Measurements from ENCODE around the gene CBY3.
"Not testable (repeated sequence)": the region's sequence is repeated elsewhere in the genome, so short reads cannot be mapped to it uniquely, and the experiment has no call there.

CBY3 gene

GRCh38 chr5:179697108-179697507, 16.3 kb upstream of the CBY3 start:
- Histone ChIP-seq H3K4me2 (ENCODE audit: insufficient read depth, low read length) (peak overlapping the region; percentile 74), H3K79me2 (ENCODE audit: insufficient read depth, low read length) (peaks cover 46% of the 10 kb centered on the region), H3K27ac (ENCODE audit: low read length) (peak overlapping the region; percentile 93), H4K20me1 (ENCODE audit: insufficient read depth, low read length) (peaks cover 17% of the 10 kb centered on the region), H3K4me1 (ENCODE audit: insufficient read depth, low read length) (peaks cover 38% of the 10 kb centered on the region), H3K4me3 (ENCODE audit: low read depth in 1 of 2, low read length in 2 of 2) (peak overlapping the region; percentile 14 to 77; a peak in 2 of 4 replicates), H3K9ac (ENCODE audit: low read depth, low read length) (peak overlapping the region; percentile 86), H3K27me3 (ENCODE audit: insufficient read depth, low read length, poor library complexity) (no peaks in the 10 kb centered on the region), H3K36me3 (ENCODE audit: insufficient read depth, low read length) (peaks cover 12% of the 10 kb centered on the region), H3K9me3 (ENCODE audit: insufficient read depth, low read length, severe bottlenecking) (no peaks in the 10 kb centered on the region), H2AFZ (ENCODE audit: low read depth, low read length) (peak overlapping the region; percentile 62)
- DNase-seq = no peak
- no peak for TF ChIP-seq EZH2 (IDR thresholded peaks at IDR 0.05; ENCODE audit: borderline replicate concordance, low read depth, low read length, severe bottlenecking)
- TF ChIP-seq CTCF (IDR thresholded peaks at IDR 0.05; ENCODE audit: borderline replicate concordance, extremely low read depth, low read length, poor library complexity, severe bottlenecking) = no peak
- ATAC-seq (ENCODE audit: insufficient read depth, low read depth) = no peak

DNA sequence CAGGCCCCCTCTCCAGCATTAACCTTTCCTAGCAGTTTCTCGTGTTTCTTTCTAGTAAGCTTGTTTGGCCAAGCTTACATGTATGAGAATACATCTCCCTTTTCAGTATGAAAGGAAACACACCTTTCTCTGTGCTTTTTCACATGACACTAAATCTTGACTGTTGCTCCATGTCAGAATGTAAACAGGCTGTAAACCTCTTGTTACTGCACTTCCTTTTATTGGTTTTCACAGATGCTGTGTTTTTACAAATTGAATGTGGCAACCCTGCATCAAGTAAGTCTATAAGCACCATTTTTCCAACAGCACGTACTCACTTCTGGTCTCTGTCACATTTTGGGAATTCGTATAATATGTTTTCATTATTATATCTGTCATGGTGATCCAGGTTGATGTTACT, 15.8 kb upstream of the CBY3 start:
- peak overlapping the region; percentile 24; the same call in 1 of the 2 replicates for H3K27ac ChIP-seq (ENCODE audit: low read length)

DNA sequence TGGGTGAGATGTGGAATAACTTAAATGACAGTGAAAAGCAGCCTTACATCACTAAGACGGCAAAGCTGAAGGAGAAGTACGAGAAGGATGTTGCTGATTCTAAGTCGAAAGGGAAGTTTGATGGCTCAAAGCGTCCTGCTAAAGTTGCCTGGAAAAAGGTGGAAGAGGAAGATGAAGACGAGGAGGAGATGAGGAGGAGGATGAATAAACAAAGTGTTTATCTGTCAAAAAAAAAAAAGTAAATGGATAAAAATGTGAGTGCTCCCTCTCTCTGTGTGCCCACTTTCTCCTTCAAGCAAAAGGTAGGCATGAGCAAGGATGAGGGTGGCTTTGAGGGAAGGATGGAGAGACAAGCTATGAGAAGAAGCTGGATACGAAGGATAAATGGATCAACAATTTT, 13.7 kb upstream of the CBY3 start:
- no peak overlapping the region for H3K4me3 ChIP-seq (ENCODE audit: low read depth in 1 of 2, low read length in 2 of 2)
- H3K27ac ChIP-seq (ENCODE audit: low read length) = no peak overlapping the region
- H3K9me3 ChIP-seq (ENCODE audit: insufficient read depth, low read length, severe bottlenecking) = no peaks in the 10 kb centered on the region
- no peak for DNase-seq
- H3K9ac ChIP-seq (ENCODE audit: low read depth, low read length) = no peak overlapping the region
- no peaks in the 10 kb centered on the region; the same call in 1 of the 2 replicates for H3K36me3 ChIP-seq (ENCODE audit: insufficient read depth, low read length)
- peaks cover 20% of the 10 kb centered on the region for H3K79me2 ChIP-seq (ENCODE audit: insufficient read depth, low read length)
- peaks cover 4% of the 10 kb centered on the region; the same call in 1 of the 2 replicates for H4K20me1 ChIP-seq (ENCODE audit: insufficient read depth, low read length)
- no peak for ATAC-seq (ENCODE audit: insufficient read depth, low read depth)
- H3K4me2 ChIP-seq (ENCODE audit: insufficient read depth, low read length) = no peak overlapping the region
- peaks cover 17% of the 10 kb centered on the region for H3K4me1 ChIP-seq (ENCODE audit: insufficient read depth, low read length)
- no peak overlapping the region for H2AFZ ChIP-seq (ENCODE audit: low read depth, low read length)
- TF ChIP-seq EZH2 (IDR thresholded peaks at IDR 0.05; ENCODE audit: borderline replicate concordance, low read depth, low read length, severe bottlenecking) (no peak), CTCF (IDR thresholded peaks at IDR 0.05; ENCODE audit: borderline replicate concordance, extremely low read depth, low read length, poor library complexity, severe bottlenecking) (no peak)
- H3K27me3 ChIP-seq (ENCODE audit: insufficient read depth, low read length, poor library complexity) = no peaks in the 10 kb centered on the region

More for the DNA sequence above, 15.8 kb upstream of the CBY3 start:
- Histone ChIP-seq H3K9ac (ENCODE audit: low read depth, low read length) (peak overlapping the region; percentile 86; the same call in 1 of the 2 replicates), H4K20me1 (ENCODE audit: insufficient read depth, low read length) (peaks cover 14% of the 10 kb centered on the region), H3K79me2 (ENCODE audit: insufficient read depth, low read length) (peaks cover 41% of the 10 kb centered on the region), H3K27me3 (ENCODE audit: insufficient read depth, low read length, poor library complexity) (no peaks in the 10 kb centered on the region), H3K4me1 (ENCODE audit: insufficient read depth, low read length) (peaks cover 34% of the 10 kb centered on the region), H3K9me3 (ENCODE audit: insufficient read depth, low read length, severe bottlenecking) (no peaks in the 10 kb centered on the region), H3K4me2 (ENCODE audit: insufficient read depth, low read length) (peak overlapping the region; percentile 74; the same call in 1 of the 2 replicates), H3K4me3 (ENCODE audit: low read depth in 1 of 2, low read length in 2 of 2) (no peak overlapping the region), H3K36me3 (ENCODE audit: insufficient read depth, low read length) (peaks cover 9% of the 10 kb centered on the region), H2AFZ (ENCODE audit: low read depth, low read length) (no peak overlapping the region)
- ATAC-seq (ENCODE audit: insufficient read depth, low read depth) (no peak), DNase-seq (no peak)
- TF ChIP-seq EZH2 (IDR thresholded peaks at IDR 0.05; ENCODE audit: borderline replicate concordance, low read depth, low read length, severe bottlenecking) (no peak), CTCF (IDR thresholded peaks at IDR 0.05; ENCODE audit: borderline replicate concordance, extremely low read depth, low read length, poor library complexity, severe bottlenecking) (no peak)

GRCh38 chr5:179689212-179689611, 8.4 kb upstream of the CBY3 start:
- not testable (repeated sequence) for H3K4me1 ChIP-seq (ENCODE audit: insufficient read depth, low read length); H4K20me1 ChIP-seq (ENCODE audit: insufficient read depth, low read length); H3K4me2 ChIP-seq (ENCODE audit: insufficient read depth, low read length); H3K79me2 ChIP-seq (ENCODE audit: insufficient read depth, low read length); H3K27ac ChIP-seq (ENCODE audit: low read length); DNase-seq; H2AFZ ChIP-seq (ENCODE audit: low read depth, low read length); H3K4me3 ChIP-seq (ENCODE audit: low read depth in 1 of 2, low read length in 2 of 2); H3K36me3 ChIP-seq (ENCODE audit: insufficient read depth, low read length); H3K9me3 ChIP-seq (ENCODE audit: insufficient read depth, low read length, severe bottlenecking); ATAC-seq (ENCODE audit: insufficient read depth, low read depth); H3K9ac ChIP-seq (ENCODE audit: low read depth, low read length); H3K27me3 ChIP-seq (ENCODE audit: insufficient read depth, low read length, poor library complexity)

Data from DND-41 (cell line).